ENCODE measurements around the gene STAT4. TPM values are rescaled to one million over a fixed set of nuclear protein-coding genes. Genes with fewer than 3 reads are reported as not detected.
A peak's percentile ranks its signal among the peaks of the same experiment; 100 is the strongest.

The STAT4 gene
- total RNA-seq, 2 experiments from 2014 or later, result 77.1 to 83.0 TPM

DNA sequence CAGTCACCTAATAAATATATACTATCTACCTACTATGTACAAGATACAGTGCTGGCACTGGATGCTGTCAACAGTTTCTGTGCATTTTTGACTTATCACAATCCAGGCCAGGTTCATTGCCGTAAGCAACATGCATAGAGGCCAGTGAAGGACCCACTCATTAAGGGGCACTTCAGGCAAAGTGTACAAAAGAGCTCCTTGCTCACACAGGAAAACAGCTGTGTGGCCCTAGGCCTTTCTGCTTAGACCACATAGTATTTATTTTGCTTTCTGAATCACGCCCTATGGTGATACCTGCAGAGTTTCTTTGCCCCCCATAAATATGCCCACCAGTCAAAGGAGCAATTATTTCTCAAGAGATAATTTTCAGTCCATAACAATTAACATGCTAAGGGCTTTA lies 39.6 kb upstream of the STAT4 start:
- no peak overlapping the region for H3K4me3 ChIP-seq (ENCODE audit: low read length)
- intact Hi-C loops (cut with DNase I, micrococcal nuclease), result no loop called here
- Mint-ChIP-seq H3K27ac (no peak overlapping the region), H3K27me3 (no peaks in the 10 kb centered on the region), H3K4me3 (no peak overlapping the region), H3K4me1 (ENCODE audit: low read depth) (peaks cover 74% of the 10 kb centered on the region), H3K9me3 (no peaks in the 10 kb centered on the region), H3K36me3 (ENCODE audit: low read depth) (no peaks in the 10 kb centered on the region)
- CTCF ChIA-PET, result no interaction called here
- peaks cover 34% of the 10 kb centered on the region for H3K4me1 ChIP-seq (ENCODE audit: insufficient read depth, low read length)
- H3K27me3 ChIP-seq (ENCODE audit: control insufficient read depth in 1 of 2, insufficient read depth in 2 of 2, low read length in 2 of 2), result no peaks in the 10 kb centered on the region
- H3K9me3 ChIP-seq (ENCODE audit: control insufficient read depth in 1 of 2, insufficient read depth in 1 of 2, low read length in 2 of 2), result peaks cover 0 to 9% of the 10 kb centered on the region in 2 experiments
- no peak for DNase-seq
- POLR2A ChIA-PET, result no interaction called here
- TF ChIP-seq, protein P1, sequence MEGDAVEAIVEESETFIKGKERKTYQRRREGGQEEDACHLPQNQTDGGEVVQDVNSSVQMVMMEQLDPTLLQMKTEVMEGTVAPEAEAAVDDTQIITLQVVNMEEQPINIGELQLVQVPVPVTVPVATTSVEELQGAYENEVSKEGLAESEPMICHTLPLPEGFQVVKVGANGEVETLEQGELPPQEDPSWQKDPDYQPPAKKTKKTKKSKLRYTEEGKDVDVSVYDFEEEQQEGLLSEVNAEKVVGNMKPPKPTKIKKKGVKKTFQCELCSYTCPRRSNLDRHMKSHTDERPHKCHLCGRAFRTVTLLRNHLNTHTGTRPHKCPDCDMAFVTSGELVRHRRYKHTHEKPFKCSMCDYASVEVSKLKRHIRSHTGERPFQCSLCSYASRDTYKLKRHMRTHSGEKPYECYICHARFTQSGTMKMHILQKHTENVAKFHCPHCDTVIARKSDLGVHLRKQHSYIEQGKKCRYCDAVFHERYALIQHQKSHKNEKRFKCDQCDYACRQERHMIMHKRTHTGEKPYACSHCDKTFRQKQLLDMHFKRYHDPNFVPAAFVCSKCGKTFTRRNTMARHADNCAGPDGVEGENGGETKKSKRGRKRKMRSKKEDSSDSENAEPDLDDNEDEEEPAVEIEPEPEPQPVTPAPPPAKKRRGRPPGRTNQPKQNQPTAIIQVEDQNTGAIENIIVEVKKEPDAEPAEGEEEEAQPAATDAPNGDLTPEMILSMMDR (IDR thresholded peaks at IDR 0.05), result no peak
- H3K36me3 ChIP-seq (ENCODE audit: insufficient read depth, low read length), result no peaks in the 10 kb centered on the region
- ATAC-seq (ENCODE audit: poor library complexity), result no peak
- no peak overlapping the region for H3K27ac ChIP-seq (ENCODE audit: low read depth in 1 of 2, low read length in 2 of 2)

DNA sequence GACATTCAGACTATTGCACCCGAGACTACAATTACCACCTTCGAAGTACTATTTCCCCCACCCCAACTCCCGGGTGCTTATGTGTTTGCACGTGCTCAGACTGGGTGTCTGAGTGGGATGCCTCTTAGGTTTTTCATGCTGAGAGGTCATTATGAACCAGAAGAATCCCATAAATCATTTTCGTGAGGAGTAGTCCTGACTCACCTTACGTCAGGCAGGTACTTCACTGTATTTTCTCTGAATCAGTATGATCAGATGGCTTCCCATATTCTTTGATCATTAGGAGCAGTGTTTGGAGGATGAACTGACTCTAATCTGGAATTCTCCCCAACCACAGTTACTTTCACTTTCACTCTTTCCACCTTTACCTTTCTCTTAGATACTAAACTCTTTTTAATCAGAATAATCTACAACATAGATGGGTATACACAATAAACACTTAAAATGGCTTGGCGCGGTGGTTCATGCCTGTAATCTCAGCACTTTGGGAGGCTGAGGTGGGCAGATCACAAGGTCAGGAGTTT lies 38.4 kb upstream of the STAT4 start:
- Histone ChIP-seq H3K27me3 (ENCODE audit: control insufficient read depth in 1 of 2, insufficient read depth in 2 of 2, low read length in 2 of 2) (no peaks in the 10 kb centered on the region), H3K4me1 (ENCODE audit: insufficient read depth, low read length) (peaks cover 27% of the 10 kb centered on the region), H3K27ac (ENCODE audit: low read depth in 1 of 2, low read length in 2 of 2) (peak overlapping the region in 1 of 2 donors; percentile 29), H3K4me3 (ENCODE audit: low read length) (peak overlapping the region; percentile 41), H3K9me3 (ENCODE audit: control insufficient read depth in 1 of 2, insufficient read depth in 1 of 2, low read length in 2 of 2) (peaks cover 0 to 9% of the 10 kb centered on the region in 2 experiments), H3K36me3 (ENCODE audit: insufficient read depth, low read length) (no peaks in the 10 kb centered on the region)
- H3K27me3 Mint-ChIP-seq, result no peaks in the 10 kb centered on the region
- DNase-seq, result peak in 2 of 14 experiments; percentile 28 to 52
- H3K4me3 Mint-ChIP-seq, result peak overlapping the region; percentile 67
- H3K36me3 Mint-ChIP-seq (ENCODE audit: low read depth), result no peaks in the 10 kb centered on the region
- CTCF ChIA-PET, result no interaction called here
- POLR2A ChIA-PET, result no interaction called here
- intact Hi-C loops (cut with DNase I, micrococcal nuclease), result no loop called here
- peaks cover 63% of the 10 kb centered on the region for H3K4me1 Mint-ChIP-seq (ENCODE audit: low read depth)
- TF ChIP-seq, protein P1 (IDR thresholded peaks at IDR 0.05), result no peak
- H3K27ac Mint-ChIP-seq, result peak overlapping the region; percentile 81
- no peak for ATAC-seq (ENCODE audit: poor library complexity)
- H3K9me3 Mint-ChIP-seq, result no peaks in the 10 kb centered on the region

DNA sequence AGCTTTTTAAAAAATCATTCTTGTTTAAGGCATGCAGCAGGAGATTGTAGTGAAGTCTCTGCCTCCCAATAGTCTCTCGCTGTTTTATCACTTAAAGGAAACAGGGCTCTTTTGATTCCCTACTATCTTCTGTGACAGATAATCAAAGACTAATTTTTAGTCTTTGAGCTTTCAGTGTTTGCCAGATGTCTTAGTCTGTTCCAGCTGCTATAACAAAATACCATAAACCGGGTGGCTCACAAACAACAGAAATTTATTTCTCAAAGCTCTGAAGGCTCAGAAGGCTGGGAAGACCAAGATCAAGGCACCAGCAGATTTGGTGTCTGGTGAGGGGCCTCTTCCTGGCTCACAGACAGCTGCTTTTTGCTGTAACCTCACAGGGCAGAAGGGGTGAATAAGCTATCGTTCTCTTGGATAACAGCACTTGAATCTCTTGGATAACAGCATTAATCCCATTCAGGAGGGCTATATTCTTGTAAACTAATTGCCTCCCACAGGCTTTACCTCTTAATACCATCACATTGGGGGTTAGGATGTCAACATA lies 37.8 kb upstream of the STAT4 start:
- H3K27ac Mint-ChIP-seq, result peak overlapping the region; percentile 81
- peaks cover 57% of the 10 kb centered on the region for H3K4me1 Mint-ChIP-seq (ENCODE audit: low read depth)
- ATAC-seq (ENCODE audit: poor library complexity) (peak; percentile 29), DNase-seq (peak in 1 of 14 experiments; percentile 17)
- H3K9me3 Mint-ChIP-seq, result no peaks in the 10 kb centered on the region
- no peaks in the 10 kb centered on the region for H3K36me3 Mint-ChIP-seq (ENCODE audit: low read depth)
- Histone ChIP-seq H3K36me3 (ENCODE audit: insufficient read depth, low read length) (no peaks in the 10 kb centered on the region), H3K27me3 (ENCODE audit: control insufficient read depth in 1 of 2, insufficient read depth in 2 of 2, low read length in 2 of 2) (no peaks in the 10 kb centered on the region), H3K4me1 (ENCODE audit: insufficient read depth, low read length) (peaks cover 22% of the 10 kb centered on the region), H3K9me3 (ENCODE audit: control insufficient read depth in 1 of 2, insufficient read depth in 1 of 2, low read length in 2 of 2) (peaks cover 0 to 9% of the 10 kb centered on the region in 2 experiments), H3K4me3 (ENCODE audit: low read length) (peak overlapping the region; percentile 41), H3K27ac (ENCODE audit: low read depth in 1 of 2, low read length in 2 of 2) (peak overlapping the region in 1 of 2 donors; percentile 29)
- ChIA-PET POLR2A (no interaction called here), CTCF (no interaction called here)
- intact Hi-C loops (cut with DNase I, micrococcal nuclease), result no loop called here
- H3K27me3 Mint-ChIP-seq, result no peaks in the 10 kb centered on the region
- H3K4me3 Mint-ChIP-seq, result peak overlapping the region; percentile 67
- TF ChIP-seq, protein P1 (IDR thresholded peaks at IDR 0.05), result no peak

Measured in CD4-positive, alpha-beta T cell (primary cell).